ENCODE results near the gene SLC24A4.

SLC24A4 gene

DNA sequence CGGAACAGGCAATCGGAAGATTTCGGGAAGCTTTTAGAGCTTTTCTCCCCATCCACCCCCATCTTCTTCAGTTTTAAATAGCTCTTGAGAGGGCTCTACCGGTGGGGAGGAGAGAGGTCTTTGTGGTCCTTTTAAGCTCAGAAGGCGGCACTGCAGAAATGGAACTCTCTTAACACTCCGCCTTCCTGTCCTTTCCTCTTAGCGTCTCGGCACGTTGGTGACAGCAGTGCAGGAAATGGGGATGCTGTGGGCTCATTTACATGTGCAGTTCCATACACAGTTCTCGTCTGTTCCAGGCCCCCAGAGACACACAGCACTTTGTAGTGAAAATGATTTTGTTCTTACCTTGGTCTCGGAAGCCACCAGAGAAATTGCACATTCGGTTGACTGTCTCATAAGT is 140.2 kb downstream of the SLC24A4 start:
- CTCF ChIA-PET = interaction anchor here (0.5 to 0.6 kb wide), 3 partner anchors 142 to 719 kb away, joined by 3 read pairs; no protein-coding TSS in a partner anchor

DNA sequence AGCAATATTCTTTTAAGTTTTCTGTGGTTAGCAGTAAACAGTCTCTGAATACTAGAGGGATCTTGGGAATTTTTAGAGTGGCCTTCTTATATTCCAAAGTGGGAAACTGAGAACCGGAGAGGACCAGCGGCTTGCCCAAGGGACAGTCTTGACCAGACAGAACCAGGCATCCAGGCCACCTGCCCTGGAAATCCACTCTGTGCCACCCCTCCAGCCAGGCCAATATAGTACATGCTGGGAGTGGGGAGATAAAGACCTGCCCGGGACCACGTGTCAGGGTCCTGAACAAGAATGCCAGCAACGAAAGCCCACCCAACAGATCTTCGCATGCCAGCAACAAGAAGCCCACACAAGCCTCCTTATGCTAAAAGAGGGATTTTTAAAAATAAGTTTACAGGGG is 141.2 kb downstream of the SLC24A4 start:
- no peaks in the 10 kb centered on the region for H3K4me1 ChIP-seq (ENCODE audit: control insufficient read depth, insufficient read depth, low read length)
- H3K4me3 ChIP-seq (ENCODE audit: low read depth, low read length) = no peak overlapping the region
- H3K27ac ChIP-seq (ENCODE audit: extremely low read depth, low read depth, low read length) = no peak overlapping the region
- TF ChIP-seq SP7 (tag by site-specific recombination; IDR thresholded peaks at IDR 0.05) (no peak), ZNF394 (tag by site-specific recombination; IDR thresholded peaks at IDR 0.05; ENCODE audit: borderline replicate concordance) (no peak), ZNF423 (tag by site-specific recombination; IDR thresholded peaks at IDR 0.05) (no peak), ZNF670 (tag by site-specific recombination; IDR thresholded peaks at IDR 0.05; ENCODE audit: low read depth) (no peak), ZNF571 (tag by site-specific recombination; IDR thresholded peaks at IDR 0.05) (no peak), ZNF37A (tag by site-specific recombination; IDR thresholded peaks at IDR 0.05) (no peak), MZF1 (tag by site-specific recombination; IDR thresholded peaks at IDR 0.05; ENCODE audit: borderline replicate concordance) (no peak), ZBTB17 (tag by site-specific recombination; IDR thresholded peaks at IDR 0.05) (no peak), ZSCAN16 (tag by site-specific recombination; IDR thresholded peaks at IDR 0.05) (no peak), ZSCAN30 (tag by site-specific recombination; IDR thresholded peaks at IDR 0.05) (no peak), ZNF777 (tag by site-specific recombination; IDR thresholded peaks at IDR 0.05; ENCODE audit: borderline replicate concordance) (no peak)
- TF ChIP-seq, protein P1, sequence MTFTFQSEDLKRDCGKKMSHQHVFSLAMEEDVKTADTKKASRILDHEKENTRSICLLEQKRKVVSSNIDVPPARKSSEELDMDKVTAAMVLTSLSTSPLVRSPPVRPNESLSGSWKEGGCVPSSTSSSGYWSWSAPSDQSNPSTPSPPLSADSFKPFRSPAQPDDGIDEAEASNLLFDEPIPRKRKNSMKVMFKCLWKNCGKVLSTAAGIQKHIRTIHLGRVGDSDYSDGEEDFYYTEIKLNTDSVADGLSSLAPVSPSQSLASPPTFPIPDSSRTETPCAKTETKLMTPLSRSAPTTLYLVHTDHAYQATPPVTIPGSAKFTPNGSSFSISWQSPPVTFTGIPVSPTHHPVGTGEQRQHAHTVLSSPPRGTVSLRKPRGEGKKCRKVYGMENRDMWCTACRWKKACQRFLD (tag by site-specific recombination; IDR thresholded peaks at IDR 0.05) = no peak
- TF ChIP-seq, protein P2, sequence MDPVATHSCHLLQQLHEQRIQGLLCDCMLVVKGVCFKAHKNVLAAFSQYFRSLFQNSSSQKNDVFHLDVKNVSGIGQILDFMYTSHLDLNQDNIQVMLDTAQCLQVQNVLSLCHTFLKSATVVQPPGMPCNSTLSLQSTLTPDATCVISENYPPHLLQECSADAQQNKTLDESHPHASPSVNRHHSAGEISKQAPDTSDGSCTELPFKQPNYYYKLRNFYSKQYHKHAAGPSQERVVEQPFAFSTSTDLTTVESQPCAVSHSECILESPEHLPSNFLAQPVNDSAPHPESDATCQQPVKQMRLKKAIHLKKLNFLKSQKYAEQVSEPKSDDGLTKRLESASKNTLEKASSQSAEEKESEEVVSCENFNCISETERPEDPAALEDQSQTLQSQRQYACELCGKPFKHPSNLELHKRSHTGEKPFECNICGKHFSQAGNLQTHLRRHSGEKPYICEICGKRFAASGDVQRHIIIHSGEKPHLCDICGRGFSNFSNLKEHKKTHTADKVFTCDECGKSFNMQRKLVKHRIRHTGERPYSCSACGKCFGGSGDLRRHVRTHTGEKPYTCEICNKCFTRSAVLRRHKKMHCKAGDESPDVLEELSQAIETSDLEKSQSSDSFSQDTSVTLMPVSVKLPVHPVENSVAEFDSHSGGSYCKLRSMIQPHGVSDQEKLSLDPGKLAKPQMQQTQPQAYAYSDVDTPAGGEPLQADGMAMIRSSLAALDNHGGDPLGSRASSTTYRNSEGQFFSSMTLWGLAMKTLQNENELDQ (tag by site-specific recombination; IDR thresholded peaks at IDR 0.05; ENCODE audit: low read depth) = no peak
- TF ChIP-seq, protein P3, sequence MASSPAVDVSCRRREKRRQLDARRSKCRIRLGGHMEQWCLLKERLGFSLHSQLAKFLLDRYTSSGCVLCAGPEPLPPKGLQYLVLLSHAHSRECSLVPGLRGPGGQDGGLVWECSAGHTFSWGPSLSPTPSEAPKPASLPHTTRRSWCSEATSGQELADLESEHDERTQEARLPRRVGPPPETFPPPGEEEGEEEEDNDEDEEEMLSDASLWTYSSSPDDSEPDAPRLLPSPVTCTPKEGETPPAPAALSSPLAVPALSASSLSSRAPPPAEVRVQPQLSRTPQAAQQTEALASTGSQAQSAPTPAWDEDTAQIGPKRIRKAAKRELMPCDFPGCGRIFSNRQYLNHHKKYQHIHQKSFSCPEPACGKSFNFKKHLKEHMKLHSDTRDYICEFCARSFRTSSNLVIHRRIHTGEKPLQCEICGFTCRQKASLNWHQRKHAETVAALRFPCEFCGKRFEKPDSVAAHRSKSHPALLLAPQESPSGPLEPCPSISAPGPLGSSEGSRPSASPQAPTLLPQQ (tag by site-specific recombination; IDR thresholded peaks at IDR 0.05) = no peak
- TF ChIP-seq, protein P4, sequence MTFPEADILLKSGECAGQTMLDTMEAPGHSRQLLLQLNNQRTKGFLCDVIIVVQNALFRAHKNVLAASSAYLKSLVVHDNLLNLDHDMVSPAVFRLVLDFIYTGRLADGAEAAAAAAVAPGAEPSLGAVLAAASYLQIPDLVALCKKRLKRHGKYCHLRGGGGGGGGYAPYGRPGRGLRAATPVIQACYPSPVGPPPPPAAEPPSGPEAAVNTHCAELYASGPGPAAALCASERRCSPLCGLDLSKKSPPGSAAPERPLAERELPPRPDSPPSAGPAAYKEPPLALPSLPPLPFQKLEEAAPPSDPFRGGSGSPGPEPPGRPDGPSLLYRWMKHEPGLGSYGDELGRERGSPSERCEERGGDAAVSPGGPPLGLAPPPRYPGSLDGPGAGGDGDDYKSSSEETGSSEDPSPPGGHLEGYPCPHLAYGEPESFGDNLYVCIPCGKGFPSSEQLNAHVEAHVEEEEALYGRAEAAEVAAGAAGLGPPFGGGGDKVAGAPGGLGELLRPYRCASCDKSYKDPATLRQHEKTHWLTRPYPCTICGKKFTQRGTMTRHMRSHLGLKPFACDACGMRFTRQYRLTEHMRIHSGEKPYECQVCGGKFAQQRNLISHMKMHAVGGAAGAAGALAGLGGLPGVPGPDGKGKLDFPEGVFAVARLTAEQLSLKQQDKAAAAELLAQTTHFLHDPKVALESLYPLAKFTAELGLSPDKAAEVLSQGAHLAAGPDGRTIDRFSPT (tag by site-specific recombination; IDR thresholded peaks at IDR 0.05) = no peak
- TF ChIP-seq, protein P5, sequence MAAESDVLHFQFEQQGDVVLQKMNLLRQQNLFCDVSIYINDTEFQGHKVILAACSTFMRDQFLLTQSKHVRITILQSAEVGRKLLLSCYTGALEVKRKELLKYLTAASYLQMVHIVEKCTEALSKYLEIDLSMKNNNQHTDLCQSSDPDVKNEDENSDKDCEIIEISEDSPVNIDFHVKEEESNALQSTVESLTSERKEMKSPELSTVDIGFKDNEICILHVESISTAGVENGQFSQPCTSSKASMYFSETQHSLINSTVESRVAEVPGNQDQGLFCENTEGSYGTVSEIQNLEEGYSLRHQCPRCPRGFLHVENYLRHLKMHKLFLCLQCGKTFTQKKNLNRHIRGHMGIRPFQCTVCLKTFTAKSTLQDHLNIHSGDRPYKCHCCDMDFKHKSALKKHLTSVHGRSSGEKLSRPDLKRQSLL (tag by site-specific recombination; IDR thresholded peaks at IDR 0.05) = no peak
- TF ChIP-seq, protein P6, sequence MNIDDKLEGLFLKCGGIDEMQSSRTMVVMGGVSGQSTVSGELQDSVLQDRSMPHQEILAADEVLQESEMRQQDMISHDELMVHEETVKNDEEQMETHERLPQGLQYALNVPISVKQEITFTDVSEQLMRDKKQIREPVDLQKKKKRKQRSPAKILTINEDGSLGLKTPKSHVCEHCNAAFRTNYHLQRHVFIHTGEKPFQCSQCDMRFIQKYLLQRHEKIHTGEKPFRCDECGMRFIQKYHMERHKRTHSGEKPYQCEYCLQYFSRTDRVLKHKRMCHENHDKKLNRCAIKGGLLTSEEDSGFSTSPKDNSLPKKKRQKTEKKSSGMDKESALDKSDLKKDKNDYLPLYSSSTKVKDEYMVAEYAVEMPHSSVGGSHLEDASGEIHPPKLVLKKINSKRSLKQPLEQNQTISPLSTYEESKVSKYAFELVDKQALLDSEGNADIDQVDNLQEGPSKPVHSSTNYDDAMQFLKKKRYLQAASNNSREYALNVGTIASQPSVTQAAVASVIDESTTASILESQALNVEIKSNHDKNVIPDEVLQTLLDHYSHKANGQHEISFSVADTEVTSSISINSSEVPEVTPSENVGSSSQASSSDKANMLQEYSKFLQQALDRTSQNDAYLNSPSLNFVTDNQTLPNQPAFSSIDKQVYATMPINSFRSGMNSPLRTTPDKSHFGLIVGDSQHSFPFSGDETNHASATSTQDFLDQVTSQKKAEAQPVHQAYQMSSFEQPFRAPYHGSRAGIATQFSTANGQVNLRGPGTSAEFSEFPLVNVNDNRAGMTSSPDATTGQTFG (tag by site-specific recombination; IDR thresholded peaks at IDR 0.05; ENCODE audit: borderline replicate concordance) = no peak
- H3K36me3 ChIP-seq (ENCODE audit: control insufficient read depth in 2 of 2, insufficient read depth in 1 of 2, low read length in 2 of 2) = no peaks in the 10 kb centered on the region
- CTCF ChIA-PET = no interaction called here
- POLR2A ChIA-PET = no interaction called here
- H3K9me3 ChIP-seq (ENCODE audit: control insufficient read depth, insufficient read depth, low read depth, low read length) = no peaks in the 10 kb centered on the region

More for the DNA sequence above, 140.2 kb downstream of the SLC24A4 start:
- TF ChIP-seq, protein P7, sequence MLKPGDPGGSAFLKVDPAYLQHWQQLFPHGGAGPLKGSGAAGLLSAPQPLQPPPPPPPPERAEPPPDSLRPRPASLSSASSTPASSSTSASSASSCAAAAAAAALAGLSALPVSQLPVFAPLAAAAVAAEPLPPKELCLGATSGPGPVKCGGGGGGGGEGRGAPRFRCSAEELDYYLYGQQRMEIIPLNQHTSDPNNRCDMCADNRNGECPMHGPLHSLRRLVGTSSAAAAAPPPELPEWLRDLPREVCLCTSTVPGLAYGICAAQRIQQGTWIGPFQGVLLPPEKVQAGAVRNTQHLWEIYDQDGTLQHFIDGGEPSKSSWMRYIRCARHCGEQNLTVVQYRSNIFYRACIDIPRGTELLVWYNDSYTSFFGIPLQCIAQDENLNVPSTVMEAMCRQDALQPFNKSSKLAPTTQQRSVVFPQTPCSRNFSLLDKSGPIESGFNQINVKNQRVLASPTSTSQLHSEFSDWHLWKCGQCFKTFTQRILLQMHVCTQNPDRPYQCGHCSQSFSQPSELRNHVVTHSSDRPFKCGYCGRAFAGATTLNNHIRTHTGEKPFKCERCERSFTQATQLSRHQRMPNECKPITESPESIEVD (tag by site-specific recombination; IDR thresholded peaks at IDR 0.05) = no peak
- TF ChIP-seq SETDB1 (IDR thresholded peaks at IDR 0.05; ENCODE audit: insufficient read length, low read length) = no peak
- POLR2A ChIA-PET = no interaction called here
- Histone ChIP-seq H3K36me3 (ENCODE audit: control insufficient read depth in 2 of 2, insufficient read depth in 1 of 2, low read length in 2 of 2) (no peaks in the 10 kb centered on the region), H3K4me1 (ENCODE audit: control insufficient read depth, insufficient read depth, low read length) (no peaks in the 10 kb centered on the region), H3K4me3 (ENCODE audit: low read depth, low read length) (no peak overlapping the region), H3K9me3 (ENCODE audit: control insufficient read depth, insufficient read depth, low read depth, low read length) (no peaks in the 10 kb centered on the region), H3K27ac (ENCODE audit: extremely low read depth, low read depth, low read length) (no peak overlapping the region)

All from HEK293 (cell line).